GM03348 (cell line): Measurements from ENCODE around the gene BBS9.
"Not testable (repeated sequence)": the region's sequence is repeated elsewhere in the genome, so short reads cannot be mapped to it uniquely, and the experiment has no call there.

Experiments
- DNase-seq: peaks from one replicate; pipeline ENCODE4 v3.0.0; 2012; ENCODE audit warnings: low spot score

BBS9 gene

DNA sequence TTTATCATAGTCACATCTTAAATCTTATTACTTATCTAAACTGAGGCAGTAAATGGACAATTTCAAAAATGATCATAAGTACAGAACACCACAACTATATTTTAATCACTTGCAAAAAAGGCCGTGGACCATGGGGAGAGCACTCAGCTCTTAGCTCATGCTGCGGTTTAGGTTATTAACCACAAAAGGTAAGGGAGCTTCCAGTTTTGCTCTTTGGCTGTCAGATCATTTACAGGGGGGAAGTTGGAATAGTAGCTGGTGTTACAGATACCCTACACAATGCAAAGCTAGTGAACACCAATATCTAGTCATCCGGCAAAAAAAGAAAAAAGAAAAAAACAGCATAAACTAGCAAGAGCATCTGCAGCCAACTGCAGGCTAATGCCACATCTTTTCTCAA is 147.0 kb downstream of the BBS9 start:
- DNase-seq, result no peak

- no peak for DNase-seq
Observed at GRCh38 chr7:33276729-33277128, 147.4 kb downstream of the BBS9 start.

GRCh38 chr7:33278095-33278494 is 148.7 kb downstream of the BBS9 start:
- no peak for DNase-seq

- no peak for DNase-seq
Observed at GRCh38 chr7:33286501-33286900, 157.1 kb downstream of the BBS9 start.

- DNase-seq, result no peak
Observed at GRCh38 chr7:33287738-33288137, 158.4 kb downstream of the BBS9 start.

- DNase-seq, result no peak
Observed at GRCh38 chr7:33298848-33299247, 169.5 kb downstream of the BBS9 start.

- no peak for DNase-seq
Observed at GRCh38 chr7:33299425-33299824, 170.1 kb downstream of the BBS9 start.

DNA sequence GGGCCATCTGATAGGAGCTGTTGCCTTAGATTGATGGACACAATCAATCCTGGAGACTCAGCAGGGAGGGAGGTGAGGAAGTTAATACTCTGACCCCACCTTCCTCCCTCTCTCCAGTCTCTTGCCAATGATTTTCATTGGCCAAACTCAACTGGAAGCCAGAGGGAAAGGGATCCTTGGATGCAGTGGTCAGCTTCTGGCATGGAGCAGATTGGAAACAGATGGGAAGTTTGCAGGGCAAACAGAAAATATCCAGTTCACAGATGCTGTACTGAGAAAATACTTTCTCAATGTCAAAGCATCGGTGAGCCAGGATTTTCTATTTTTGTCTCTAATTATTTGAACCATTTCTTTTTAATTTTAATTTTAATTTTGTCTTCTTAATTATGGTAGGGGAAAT is 170.8 kb downstream of the BBS9 start:
- no peak for DNase-seq

DNA sequence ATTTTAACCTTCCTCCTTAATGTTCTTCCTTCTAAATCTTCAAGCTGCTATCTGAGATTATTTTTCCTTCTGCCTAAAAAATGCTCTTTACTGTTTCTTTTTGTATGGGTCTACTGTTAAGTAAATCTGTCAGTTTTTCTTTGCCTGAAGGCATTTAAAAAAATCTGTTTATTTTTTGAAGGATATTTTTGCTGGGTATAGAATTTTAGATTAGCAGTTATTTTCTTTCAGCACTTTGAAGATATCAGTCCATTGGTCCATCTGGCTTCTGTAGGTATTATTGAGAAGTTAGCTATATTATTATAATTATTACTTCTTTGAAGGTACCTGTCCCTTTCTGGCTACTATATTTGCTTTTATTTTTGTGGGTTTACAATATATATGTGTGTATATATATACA is 171.4 kb downstream of the BBS9 start:
- no peak for DNase-seq

DNA sequence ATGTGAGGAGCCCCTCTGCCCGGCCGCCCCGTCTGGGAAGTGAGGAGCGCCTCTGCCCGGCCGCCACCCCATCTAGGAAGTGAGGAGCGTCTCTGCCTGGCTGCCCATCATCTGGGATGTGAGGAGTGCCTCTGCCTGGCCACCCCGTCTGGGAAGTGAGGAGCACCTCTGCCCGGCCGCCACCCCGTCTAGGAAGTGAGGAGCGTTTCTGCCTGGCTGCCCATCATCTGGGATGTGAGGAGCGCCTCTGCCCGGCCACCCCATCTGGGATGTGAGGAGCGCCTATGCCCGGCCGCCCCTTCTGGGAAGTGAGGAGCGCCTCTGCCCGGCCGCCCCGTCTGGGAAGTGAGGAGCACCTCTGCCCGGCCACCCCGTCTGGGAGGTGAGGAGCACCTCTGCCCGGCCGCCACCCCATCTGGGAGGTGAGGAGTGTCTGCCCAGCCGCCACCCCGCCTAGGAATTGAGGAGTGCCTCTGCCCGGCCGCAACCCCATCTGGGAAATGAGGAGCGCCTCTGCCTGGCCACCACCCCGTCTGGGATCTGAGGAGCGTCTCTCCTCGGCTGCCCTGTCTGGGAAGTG is 174.7 kb downstream of the BBS9 start:
- DNase-seq, result not testable (repeated sequence)

DNA sequence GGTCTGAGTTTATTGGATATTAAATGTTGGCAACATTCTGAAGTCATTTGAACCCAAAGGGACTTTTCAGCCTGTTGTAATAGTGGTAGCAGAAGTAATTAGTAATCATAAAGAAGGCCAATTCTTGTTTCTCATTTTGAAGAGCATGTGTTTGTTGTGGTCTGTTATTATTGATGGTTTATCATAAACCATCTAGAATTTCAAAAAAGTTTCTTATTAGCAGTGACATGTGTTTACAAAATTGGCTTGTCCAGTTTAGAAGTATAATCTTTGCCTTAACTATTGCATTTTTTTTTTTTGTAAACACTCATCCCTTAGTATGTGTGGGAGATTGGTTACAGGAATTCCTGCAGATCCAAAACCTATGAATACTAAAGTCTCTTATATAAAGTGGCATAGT is 177.8 kb downstream of the BBS9 start:
- no peak for DNase-seq

GRCh38 chr7:33310546-33310945 is 181.2 kb downstream of the BBS9 start:
- DNase-seq, result no peak

GRCh38 chr7:33325754-33326484 is 196.6 kb downstream of the BBS9 start:
- DNase-seq, result no peak

GRCh38 chr7:33326485-33326848 is 197.1 kb downstream of the BBS9 start:
- DNase-seq, result no peak

- no peak for DNase-seq
Observed at GRCh38 chr7:33327427-33327826, 198.1 kb downstream of the BBS9 start.

DNA sequence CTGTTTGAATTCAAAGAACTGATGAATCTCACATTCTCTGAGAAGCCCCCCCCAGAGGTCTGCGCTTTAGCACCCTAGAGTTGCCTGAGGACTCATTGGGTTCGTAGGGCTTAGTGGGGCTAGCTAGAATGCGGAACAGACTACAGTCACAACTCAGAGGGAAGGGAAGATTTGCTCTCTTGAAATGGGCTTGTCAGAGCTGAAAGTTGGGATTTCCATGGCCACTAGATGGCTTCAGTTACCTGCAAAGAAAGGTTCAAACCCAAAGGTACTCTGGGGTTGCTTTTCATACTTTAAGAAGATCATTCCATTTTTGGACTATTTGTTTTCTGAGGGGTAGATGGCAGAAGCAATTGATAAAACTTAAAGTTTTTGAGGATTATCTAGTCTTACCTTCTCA is 205.0 kb downstream of the BBS9 start:
- peak; percentile 5 for DNase-seq

DNA sequence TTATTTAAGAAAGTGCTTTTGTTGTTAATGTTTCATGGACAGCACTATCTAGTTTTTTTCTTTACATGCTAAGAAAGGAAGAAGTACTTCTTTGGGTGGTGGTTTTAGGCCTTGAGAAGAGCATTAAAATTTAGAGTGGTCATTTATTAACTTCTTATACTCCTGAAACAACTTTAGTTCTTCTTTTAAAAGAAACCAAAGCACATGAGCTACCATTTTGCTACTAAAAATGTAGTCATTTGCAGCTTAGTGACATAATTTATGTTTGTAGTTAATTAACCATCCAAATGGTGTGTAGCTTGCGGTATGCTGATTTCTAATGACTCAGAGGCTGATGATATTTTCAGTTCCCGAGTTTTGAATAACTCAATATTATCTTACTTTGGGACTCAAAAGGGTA is 207.5 kb downstream of the BBS9 start:
- no peak for DNase-seq

- DNase-seq, result peak; percentile 10
Observed at GRCh38 chr7:33339074-33339790, 209.9 kb downstream of the BBS9 start.

- DNase-seq, result no peak
Observed at GRCh38 chr7:33346055-33346454, 216.7 kb downstream of the BBS9 start.

GRCh38 chr7:33350577-33350976 is 221.2 kb downstream of the BBS9 start:
- DNase-seq, result no peak

DNA sequence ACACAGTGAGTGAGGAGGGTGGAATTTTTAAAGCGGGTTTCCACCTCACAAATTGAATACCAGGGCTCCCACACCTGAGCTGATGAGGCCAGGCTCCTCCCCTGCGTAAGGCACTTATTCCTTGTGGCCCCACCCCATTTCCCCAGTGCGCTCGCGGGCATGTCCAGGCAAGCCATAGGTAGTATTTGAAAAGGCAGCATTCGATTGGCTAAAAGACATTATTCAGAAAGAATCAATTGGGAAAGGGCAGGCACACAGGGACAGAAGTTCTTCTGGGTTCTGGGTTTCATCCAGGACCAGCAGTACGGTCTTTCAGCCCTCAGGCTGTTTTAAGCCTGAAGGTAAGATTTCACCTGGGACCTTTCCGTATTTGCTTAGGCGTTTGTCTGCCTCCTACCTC is 222.3 kb downstream of the BBS9 start:
- DNase-seq, result no peak

DNA sequence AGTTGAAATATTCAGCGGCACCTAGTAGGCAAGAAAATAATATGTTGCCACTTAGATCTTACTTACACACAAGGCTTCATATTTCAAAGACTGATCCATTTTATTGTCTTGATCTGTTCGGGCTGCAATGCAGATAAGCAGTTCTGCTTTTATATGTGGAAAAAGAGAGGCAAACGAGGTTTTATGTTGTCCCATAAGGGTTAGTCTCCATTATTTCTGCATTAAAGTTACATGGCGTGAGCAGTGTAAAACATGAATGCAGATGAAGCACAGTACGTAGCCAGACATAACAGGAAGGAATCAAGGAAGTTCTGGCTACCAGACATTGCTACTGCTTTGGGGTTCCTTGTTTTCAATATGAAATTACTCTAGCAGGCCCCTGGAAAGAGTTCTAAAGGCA is 224.8 kb downstream of the BBS9 start:
- DNase-seq, result no peak

- no peak for DNase-seq
Observed at GRCh38 chr7:33355386-33355785, 226.0 kb downstream of the BBS9 start.

GRCh38 chr7:33356336-33356735 is 227.0 kb downstream of the BBS9 start:
- no peak for DNase-seq
